HuH-7 (cell line): Measurements from ENCODE around the gene TMOD2.

Experiments used
- DNase-seq: peaks from one replicate; pipeline ENCODE4 v3.0.0; 2011; ENCODE audit warnings: low spot score

TMOD2 gene

GRCh38 chr15:51736069-51736468 lies 15.3 kb upstream of the TMOD2 start:
- no peak for DNase-seq

- DNase-seq, result peak; percentile 42
These were observed 14.5 kb upstream of the TMOD2 start for GRCh38 chr15:51736751-51737521.

GRCh38 chr15:51737522-51738305 lies 13.7 kb upstream of the TMOD2 start, which contains the start of gene LYSMD2:
Gene LYSMD2, minus strand, starts transcription at chr15:51737655. Its CDS starts 33 bp downstream, at chr15:51737622.
- peak; percentile 45 for DNase-seq

- DNase-seq, result no peak
These were observed 12.8 kb upstream of the TMOD2 start for GRCh38 chr15:51738553-51738952.

GRCh38 chr15:51739061-51739712 lies 12.2 kb upstream of the TMOD2 start:
- DNase-seq, result no peak

GRCh38 chr15:51749307-51749706 lies 2.1 kb upstream of the TMOD2 start:
- DNase-seq, result no peak

- no peak for DNase-seq
These were observed 1.2 kb upstream of the TMOD2 start for GRCh38 chr15:51750186-51750585.

- peak; percentile 52 for DNase-seq
These were observed 593 bp downstream of the TMOD2 start for GRCh38 chr15:51751697-51752683.

GRCh38 chr15:51752888-51753287 lies 1.5 kb downstream of the TMOD2 start:
- DNase-seq, result no peak

- DNase-seq, result no peak
These were observed 2.9 kb downstream of the TMOD2 start for GRCh38 chr15:51754267-51754666.

GRCh38 chr15:51755790-51756189 lies 4.4 kb downstream of the TMOD2 start:
- no peak for DNase-seq

- DNase-seq, result no peak
These were observed 5.1 kb downstream of the TMOD2 start for GRCh38 chr15:51756482-51756881.

- DNase-seq, result no peak
These were observed 6.1 kb downstream of the TMOD2 start for GRCh38 chr15:51757450-51757849.

- DNase-seq, result no peak
These were observed 7.2 kb downstream of the TMOD2 start for GRCh38 chr15:51758645-51759044.

- peak; percentile 48 for DNase-seq
These were observed 8.2 kb downstream of the TMOD2 start for GRCh38 chr15:51759557-51760070.

- DNase-seq, result no peak
These were observed 9.4 kb downstream of the TMOD2 start for GRCh38 chr15:51760805-51761204.

GRCh38 chr15:51765751-51766150 lies 14.4 kb downstream of the TMOD2 start:
- DNase-seq, result no peak

- DNase-seq, result no peak
These were observed 14.9 kb downstream of the TMOD2 start for GRCh38 chr15:51766341-51766740.

- DNase-seq, result no peak
These were observed 16.6 kb downstream of the TMOD2 start for GRCh38 chr15:51768018-51768417.

- DNase-seq, result no peak
These were observed 19.5 kb downstream of the TMOD2 start for GRCh38 chr15:51770902-51771301.

- DNase-seq, result no peak
These were observed 20.4 kb downstream of the TMOD2 start for GRCh38 chr15:51771773-51772172.
